ENCODE measurements around the gene OR4K14. TPM values are rescaled to one million over a fixed set of nuclear protein-coding genes. Genes with fewer than 3 reads are reported as not detected.

The OR4K14 gene
- total and polyA plus RNA-seq, 2 of the 4 experiments (the other 2 are of a cell fraction), result not detected

DNA sequence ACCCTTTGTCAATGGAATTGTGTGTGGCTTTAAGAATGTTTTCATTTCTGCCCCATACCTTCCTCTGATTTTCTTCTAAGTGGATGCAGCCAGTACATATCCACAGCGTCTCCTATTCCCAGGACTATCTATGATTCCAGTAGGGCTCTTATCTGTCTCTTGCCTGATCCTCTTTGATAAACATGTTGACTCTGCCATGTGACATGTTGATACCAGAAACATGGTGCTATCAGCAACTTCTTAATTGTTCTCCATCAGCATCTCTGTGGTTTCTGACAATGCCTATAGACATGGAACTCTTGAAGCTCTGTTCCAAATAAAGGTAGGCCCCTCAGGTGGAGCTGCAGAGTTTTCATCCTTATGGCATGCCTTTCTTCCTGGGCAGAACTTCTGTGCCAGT, 29.1 kb upstream of the OR4K14 start:
- dilution Hi-C loops (cut with HindIII; ENCODE audit: low sequenced_read_pairs, unreplicated experiment) (no loop called here), in situ Hi-C loops (cut with MboI; ENCODE audit: low sequenced_read_pairs) (no loop called here), intact Hi-C loops (cut with micrococcal nuclease) (no loop called here)
- Histone ChIP-seq H3K4me1 (ENCODE audit: control insufficient read depth, insufficient read depth, low read length) (no peaks in the 10 kb centered on the region), H3K9me3 (ENCODE audit: control insufficient read depth, insufficient read depth, low read length) (peaks cover 4% of the 10 kb centered on the region), H3K9ac (ENCODE audit: low read depth, low read length) (no peak overlapping the region), H3K56ac (ENCODE audit: extremely low read depth, insufficient read depth, low read length) (no peak overlapping the region), H2AFZ (replicated peaks; ENCODE audit: low read length, poor library complexity) (no peak overlapping the region), H3K23ac (ENCODE audit: low read depth, low read length) (no peak overlapping the region), H4K5ac (ENCODE audit: low read depth, low read length) (no peak overlapping the region), H2AK5ac (ENCODE audit: low read depth, low read length) (no peak overlapping the region), H3K9me1 (ENCODE audit: insufficient read depth, low read length) (no peaks in the 10 kb centered on the region), H3K36me3 (ENCODE audit: control insufficient read depth, insufficient read depth, low read length) (no peaks in the 10 kb centered on the region), H3K27ac (ENCODE audit: insufficient read depth, low read length) (no peak overlapping the region), H4K20me1 (ENCODE audit: insufficient read depth, low read length) (no peaks in the 10 kb centered on the region), H3K14ac (replicated peaks; ENCODE audit: low read depth, low read length) (no peak overlapping the region), H2BK120ac (ENCODE audit: low read depth, low read length) (no peak overlapping the region), H2AK9ac (replicated peaks; ENCODE audit: low read depth, low read length, poor library complexity) (no peak overlapping the region), H4K91ac (ENCODE audit: insufficient read depth, low read depth, low read length) (no peak overlapping the region), H3K27me3 (ENCODE audit: control insufficient read depth, insufficient read depth, low read length) (no peaks in the 10 kb centered on the region), H3K4me3 (ENCODE audit: insufficient read depth, low read depth, low read length) (no peak overlapping the region), H2BK20ac (ENCODE audit: low read depth, low read length) (no peak overlapping the region), H3K4me2 (ENCODE audit: low read depth, low read length) (no peak overlapping the region), H3K18ac (ENCODE audit: low read depth, low read length) (no peak overlapping the region), H3K79me1 (ENCODE audit: low read depth in 1 of 2, low read length in 2 of 2) (no peaks in the 10 kb centered on the region), H2BK5ac (ENCODE audit: low read depth, low read length, poor library complexity, severe bottlenecking) (no peak overlapping the region), H2BK15ac (ENCODE audit: low read depth, low read length) (no peak overlapping the region), H3K4ac (ENCODE audit: low read depth, low read length) (no peak overlapping the region), H4K8ac (ENCODE audit: low read depth in 2 of 2, low read length in 2 of 2) (no peak overlapping the region)
- TF ChIP-seq MAFK (IDR thresholded peaks at IDR 0.05; ENCODE audit: low read depth, low read length), result no peak
- no peak for TF ChIP-seq FOS (IDR thresholded peaks at IDR 0.05; ENCODE audit: low read depth, low read length)
- TF ChIP-seq RFX5 (IDR thresholded peaks at IDR 0.05; ENCODE audit: low read depth, low read length), result no peak
- no peak for TF ChIP-seq MXI1 (IDR thresholded peaks at IDR 0.05; ENCODE audit: borderline replicate concordance, low read depth, low read length)
- TF ChIP-seq, protein P1, sequence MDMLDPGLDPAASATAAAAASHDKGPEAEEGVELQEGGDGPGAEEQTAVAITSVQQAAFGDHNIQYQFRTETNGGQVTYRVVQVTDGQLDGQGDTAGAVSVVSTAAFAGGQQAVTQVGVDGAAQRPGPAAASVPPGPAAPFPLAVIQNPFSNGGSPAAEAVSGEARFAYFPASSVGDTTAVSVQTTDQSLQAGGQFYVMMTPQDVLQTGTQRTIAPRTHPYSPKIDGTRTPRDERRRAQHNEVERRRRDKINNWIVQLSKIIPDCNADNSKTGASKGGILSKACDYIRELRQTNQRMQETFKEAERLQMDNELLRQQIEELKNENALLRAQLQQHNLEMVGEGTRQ (IDR thresholded peaks at IDR 0.05; ENCODE audit: low read depth, low read length), result no peak
- no peak for TF ChIP-seq RCOR1 (IDR thresholded peaks at IDR 0.05; ENCODE audit: insufficient replicate concordance, low read length)
- no peak for TF ChIP-seq CHD1 (IDR thresholded peaks at IDR 0.05; ENCODE audit: low read depth, low read length)
- TF ChIP-seq, protein P2, sequence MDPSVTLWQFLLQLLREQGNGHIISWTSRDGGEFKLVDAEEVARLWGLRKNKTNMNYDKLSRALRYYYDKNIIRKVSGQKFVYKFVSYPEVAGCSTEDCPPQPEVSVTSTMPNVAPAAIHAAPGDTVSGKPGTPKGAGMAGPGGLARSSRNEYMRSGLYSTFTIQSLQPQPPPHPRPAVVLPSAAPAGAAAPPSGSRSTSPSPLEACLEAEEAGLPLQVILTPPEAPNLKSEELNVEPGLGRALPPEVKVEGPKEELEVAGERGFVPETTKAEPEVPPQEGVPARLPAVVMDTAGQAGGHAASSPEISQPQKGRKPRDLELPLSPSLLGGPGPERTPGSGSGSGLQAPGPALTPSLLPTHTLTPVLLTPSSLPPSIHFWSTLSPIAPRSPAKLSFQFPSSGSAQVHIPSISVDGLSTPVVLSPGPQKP (IDR thresholded peaks at IDR 0.05; ENCODE audit: borderline replicate concordance, low read depth, low read length), result no peak
- WGBS, 2 experiments (ENCODE audit: extremely low coverage in 2 of 2, insufficient read length in 1 of 2), result 0% methylated on average over 1 of the region's 1 CpG; no CpG with 5 or more reads in 1 of the 2 experiments
- ATAC-seq (ENCODE audit: low read depth), result no peak
- no peak for DNase-seq
- BruUV-seq (replicated peaks), result no TSS peak
- ChIA-PET CTCF (no interaction called here), POLR2A (ENCODE audit: unreplicated experiment) (no interaction called here)
